Neural cell (in vitro differentiated cells): Measurements from ENCODE around the gene VWA8. TPM values are rescaled to one million over a fixed set of nuclear protein-coding genes. Genes with fewer than 3 reads are reported as not detected.

Source experiments
- H2AFZ ChIP-seq: fragments of 200-600, 300-800 bp; sonication (generic), shearing (Covaris generic); 2 replicates; pipeline ENCODE4 v1.6.0; 2014; ENCODE audit warnings: low read depth, mild to moderate bottlenecking, antibody characterized with exemption, low read length, moderate library complexity
- H3F3A ChIP-seq: fragments of 200-600 bp; shearing (Covaris generic); 2 replicates; pipeline ENCODE4 v1.6.1; 2016; ENCODE audit warnings: mild to moderate bottlenecking, moderate library complexity, mixed read lengths, antibody characterized with exemption, low read length; ENCODE audit not compliant: insufficient read depth, poor library complexity, severe bottlenecking
- H3K27ac ChIP-seq: fragments of 200-600, 300-800 bp; sonication (generic), shearing (Covaris generic); 2 replicates; pipeline ENCODE4 v1.5.1; 2014; ENCODE audit warnings: mild to moderate bottlenecking, low read length, moderate library complexity
- H3K27me3 ChIP-seq: fragments of 300-800, 200-600 bp; sonication (generic), shearing (Covaris generic); 2 replicates; pipeline ENCODE4 v1.6.0; 2014; ENCODE audit warnings: mild to moderate bottlenecking, low read depth, low read length, moderate library complexity; ENCODE audit not compliant: insufficient read depth
- H3K36me3 ChIP-seq: fragments of 300-800, 200-600 bp; sonication (generic), shearing (Covaris generic); 2 replicates; pipeline ENCODE4 v1.5.1; 2014; ENCODE audit warnings: mild to moderate bottlenecking, antibody characterized with exemption, low read length, moderate library complexity; ENCODE audit not compliant: insufficient read depth
- H3K4me2 ChIP-seq: fragments of 300-800, 200-600 bp; sonication (generic), shearing (Covaris generic); 2 replicates; pipeline ENCODE4 v1.6.0; 2014; ENCODE audit warnings: mild to moderate bottlenecking, low read length
- H3K4me3 ChIP-seq: fragments of 300-800, 200-600 bp; sonication (generic), shearing (Covaris generic); 2 replicates; pipeline ENCODE4 v1.5.1; 2014; ENCODE audit warnings: mild to moderate bottlenecking, low read length, moderate library complexity
- H3K79me2 ChIP-seq: fragments of 200-600 bp; shearing (Covaris generic); replicated peaks from 2 replicates; pipeline ENCODE4 v1.6.0; 2014; ENCODE audit warnings: mild to moderate bottlenecking, low read length, moderate library complexity; ENCODE audit not compliant: insufficient read depth
- H3K9ac ChIP-seq: fragments of 300-800, 200-600 bp; sonication (generic), shearing (Covaris generic); 2 replicates; pipeline ENCODE4 v1.6.1; 2016; ENCODE audit warnings: mild to moderate bottlenecking, low read length, mixed read lengths
- H3K9me2 ChIP-seq: fragments of 200-600 bp; shearing (Covaris generic); 2 replicates; pipeline ENCODE4 v1.6.1; 2016; ENCODE audit warnings: mild to moderate bottlenecking, low read length, mixed read lengths; ENCODE audit not compliant: insufficient read depth
- H3K9me3 ChIP-seq: fragments of 200-600, 300-800 bp; sonication (generic), shearing (Covaris generic); 2 replicates; pipeline ENCODE4 v1.6.1; 2016; ENCODE audit warnings: mild to moderate bottlenecking, mixed run types, low read length, moderate library complexity, mixed read lengths
- H4K20me1 ChIP-seq: fragments of 200-600 bp; shearing (Covaris generic); 2 replicates; pipeline ENCODE4 v1.6.1; 2016; ENCODE audit warnings: mild to moderate bottlenecking, mixed run types; ENCODE audit not compliant: insufficient read depth
- EP300 ChIP-seq: fragments of 450-650 bp; conservative IDR thresholded peaks from 2 replicates; pipeline ENCODE4 v1.6.1; 2014; ENCODE audit warnings: antibody characterized with exemption, mild to moderate bottlenecking, moderate library complexity; ENCODE audit not compliant: poor library complexity, severe bottlenecking
- EZH2 ChIP-seq: fragments of 200-600, 300-800 bp; shearing (Covaris generic), sonication (generic); IDR thresholded peaks from 2 replicates; pipeline ENCODE4 v1.6.1; 2014; ENCODE audit warnings: antibody characterized with exemption, low read length, borderline replicate concordance, mild to moderate bottlenecking; ENCODE audit not compliant: insufficient read depth, poor library complexity, severe bottlenecking
- MXI1 ChIP-seq: fragments of 450-650 bp; conservative IDR thresholded peaks from 2 replicates; pipeline ENCODE4 v1.6.1; 2014; ENCODE audit warnings: antibody characterized with exemption, mild to moderate bottlenecking; ENCODE audit not compliant: poor library complexity, severe bottlenecking
- POLR2AphosphoS5 ChIP-seq: IDR thresholded peaks from 2 replicates; pipeline ENCODE4 v1.6.1; 2012
- RAD21 ChIP-seq: fragments of 450-650 bp; conservative IDR thresholded peaks from 2 replicates; pipeline ENCODE4 v1.6.1; 2014; ENCODE audit warnings: antibody characterized with exemption, mild to moderate bottlenecking, moderate library complexity
- SMC3 ChIP-seq: fragments of 450-650 bp; conservative IDR thresholded peaks from 2 replicates; pipeline ENCODE4 v1.6.1; 2014; ENCODE audit warnings: antibody characterized with exemption, mild to moderate bottlenecking, moderate library complexity; ENCODE audit not compliant: poor library complexity
- TAF1 ChIP-seq: IDR thresholded peaks from 2 replicates; pipeline ENCODE4 v1.6.1; 2012; ENCODE audit warnings: low read depth
- polyA plus RNA-seq: library from polyadenylated mRNA; depleted of rRNA; stranded (reverse); fragments of >200 nt; gene quantifications from 2 replicates; pipeline ENCODE4 v1.2.3, GENCODE V29; 2014
- TF ChIP-seq, protein P1 (sequence below): IDR thresholded peaks from 2 replicates; pipeline ENCODE4 v1.6.1; 2012; ENCODE audit warnings: borderline replicate concordance
- TF ChIP-seq, protein P2 (sequence below): fragments of 450-650 bp; IDR thresholded peaks from 2 replicates; pipeline ENCODE4 v1.5.1; 2014; ENCODE audit warnings: antibody characterized with exemption, mild to moderate bottlenecking, moderate library complexity; ENCODE audit not compliant: poor library complexity, severe bottlenecking

VWA8 gene
- polyA plus RNA-seq, 1 donor from 2014 or later: 3.6 TPM

DNA sequence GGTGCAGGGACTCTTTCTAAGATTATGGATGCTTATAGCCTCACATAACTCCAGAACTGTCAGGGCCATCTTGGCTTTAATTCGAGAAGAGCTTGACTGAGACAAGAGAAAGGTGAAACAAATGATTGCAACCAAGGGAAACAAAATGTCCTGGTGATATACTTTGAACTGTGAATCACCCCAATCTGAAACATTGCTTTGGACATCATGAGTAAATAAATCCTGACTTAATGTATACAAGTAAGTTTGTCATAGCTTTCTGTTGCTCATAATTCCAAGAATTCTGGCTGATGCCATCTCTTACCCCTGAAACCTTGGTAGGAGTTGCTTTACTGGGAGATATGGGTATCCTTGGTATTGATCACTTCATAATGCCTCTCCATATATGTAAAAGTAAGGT, 5.8 kb upstream of the VWA8 start:
- no peaks in the 10 kb centered on the region for H3F3A ChIP-seq
- H3K27me3 ChIP-seq: no peaks in the 10 kb centered on the region
- no peak overlapping the region for H2AFZ ChIP-seq
- H3K9me3 ChIP-seq: no peaks in the 10 kb centered on the region
- H3K79me2 ChIP-seq: no peaks in the 10 kb centered on the region
- H3K9me2 ChIP-seq: no peaks in the 10 kb centered on the region
- H3K27ac ChIP-seq: no peak overlapping the region
- H3K36me3 ChIP-seq: no peaks in the 10 kb centered on the region
- H4K20me1 ChIP-seq: no peaks in the 10 kb centered on the region
- no peak overlapping the region for H3K9ac ChIP-seq
- no peak overlapping the region for H3K4me3 ChIP-seq
- H3K4me2 ChIP-seq: no peak overlapping the region
- TF ChIP-seq EP300: no peak
- TF ChIP-seq EZH2: no peak
- TF ChIP-seq POLR2AphosphoS5: no peak
- no peak for TF ChIP-seq MXI1
- TF ChIP-seq, protein P1, sequence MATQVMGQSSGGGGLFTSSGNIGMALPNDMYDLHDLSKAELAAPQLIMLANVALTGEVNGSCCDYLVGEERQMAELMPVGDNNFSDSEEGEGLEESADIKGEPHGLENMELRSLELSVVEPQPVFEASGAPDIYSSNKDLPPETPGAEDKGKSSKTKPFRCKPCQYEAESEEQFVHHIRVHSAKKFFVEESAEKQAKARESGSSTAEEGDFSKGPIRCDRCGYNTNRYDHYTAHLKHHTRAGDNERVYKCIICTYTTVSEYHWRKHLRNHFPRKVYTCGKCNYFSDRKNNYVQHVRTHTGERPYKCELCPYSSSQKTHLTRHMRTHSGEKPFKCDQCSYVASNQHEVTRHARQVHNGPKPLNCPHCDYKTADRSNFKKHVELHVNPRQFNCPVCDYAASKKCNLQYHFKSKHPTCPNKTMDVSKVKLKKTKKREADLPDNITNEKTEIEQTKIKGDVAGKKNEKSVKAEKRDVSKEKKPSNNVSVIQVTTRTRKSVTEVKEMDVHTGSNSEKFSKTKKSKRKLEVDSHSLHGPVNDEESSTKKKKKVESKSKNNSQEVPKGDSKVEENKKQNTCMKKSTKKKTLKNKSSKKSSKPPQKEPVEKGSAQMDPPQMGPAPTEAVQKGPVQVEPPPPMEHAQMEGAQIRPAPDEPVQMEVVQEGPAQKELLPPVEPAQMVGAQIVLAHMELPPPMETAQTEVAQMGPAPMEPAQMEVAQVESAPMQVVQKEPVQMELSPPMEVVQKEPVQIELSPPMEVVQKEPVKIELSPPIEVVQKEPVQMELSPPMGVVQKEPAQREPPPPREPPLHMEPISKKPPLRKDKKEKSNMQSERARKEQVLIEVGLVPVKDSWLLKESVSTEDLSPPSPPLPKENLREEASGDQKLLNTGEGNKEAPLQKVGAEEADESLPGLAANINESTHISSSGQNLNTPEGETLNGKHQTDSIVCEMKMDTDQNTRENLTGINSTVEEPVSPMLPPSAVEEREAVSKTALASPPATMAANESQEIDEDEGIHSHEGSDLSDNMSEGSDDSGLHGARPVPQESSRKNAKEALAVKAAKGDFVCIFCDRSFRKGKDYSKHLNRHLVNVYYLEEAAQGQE: no peak
- no peak for TF ChIP-seq TAF1
- no peak for TF ChIP-seq RAD21
- TF ChIP-seq, protein P2, sequence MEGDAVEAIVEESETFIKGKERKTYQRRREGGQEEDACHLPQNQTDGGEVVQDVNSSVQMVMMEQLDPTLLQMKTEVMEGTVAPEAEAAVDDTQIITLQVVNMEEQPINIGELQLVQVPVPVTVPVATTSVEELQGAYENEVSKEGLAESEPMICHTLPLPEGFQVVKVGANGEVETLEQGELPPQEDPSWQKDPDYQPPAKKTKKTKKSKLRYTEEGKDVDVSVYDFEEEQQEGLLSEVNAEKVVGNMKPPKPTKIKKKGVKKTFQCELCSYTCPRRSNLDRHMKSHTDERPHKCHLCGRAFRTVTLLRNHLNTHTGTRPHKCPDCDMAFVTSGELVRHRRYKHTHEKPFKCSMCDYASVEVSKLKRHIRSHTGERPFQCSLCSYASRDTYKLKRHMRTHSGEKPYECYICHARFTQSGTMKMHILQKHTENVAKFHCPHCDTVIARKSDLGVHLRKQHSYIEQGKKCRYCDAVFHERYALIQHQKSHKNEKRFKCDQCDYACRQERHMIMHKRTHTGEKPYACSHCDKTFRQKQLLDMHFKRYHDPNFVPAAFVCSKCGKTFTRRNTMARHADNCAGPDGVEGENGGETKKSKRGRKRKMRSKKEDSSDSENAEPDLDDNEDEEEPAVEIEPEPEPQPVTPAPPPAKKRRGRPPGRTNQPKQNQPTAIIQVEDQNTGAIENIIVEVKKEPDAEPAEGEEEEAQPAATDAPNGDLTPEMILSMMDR: no peak
- no peak for TF ChIP-seq SMC3

DNA sequence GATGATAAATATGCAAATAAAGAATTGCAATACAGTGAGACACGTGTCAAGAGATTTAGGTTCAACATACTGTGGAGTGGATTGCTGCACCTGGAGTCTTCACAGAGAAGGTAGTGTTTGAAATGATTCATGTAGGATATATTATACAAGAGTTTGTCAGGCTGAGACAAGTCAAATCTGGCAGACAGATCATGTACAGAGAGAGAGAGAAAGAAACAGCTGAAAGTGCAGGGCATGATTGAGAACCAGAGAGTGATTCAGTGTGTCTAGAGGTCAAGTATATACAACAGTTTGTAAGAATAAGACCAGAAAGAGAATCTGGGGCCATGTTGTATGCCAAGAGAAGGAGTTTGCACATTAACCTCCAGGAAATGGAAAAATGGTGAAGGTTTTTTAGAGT, 2.1 kb upstream of the VWA8 start:
- H3K4me2 ChIP-seq: no peak overlapping the region
- H3K9me2 ChIP-seq: no peaks in the 10 kb centered on the region
- no peak overlapping the region for H3K4me3 ChIP-seq

More for the DNA sequence above, 2.1 kb upstream of the VWA8 start:
- H3K27ac ChIP-seq: no peak overlapping the region
- H3F3A ChIP-seq: no peaks in the 10 kb centered on the region
- no peak overlapping the region for H2AFZ ChIP-seq
- H3K36me3 ChIP-seq: no peaks in the 10 kb centered on the region
- H4K20me1 ChIP-seq: no peaks in the 10 kb centered on the region
- H3K79me2 ChIP-seq: peaks cover 6% of the 10 kb centered on the region
- TF ChIP-seq SMC3 (no peak), RAD21 (no peak), MXI1 (no peak), POLR2AphosphoS5 (no peak), TAF1 (no peak), EP300 (no peak), EZH2 (no peak)
- TF ChIP-seq, protein P2: no peak
- TF ChIP-seq, protein P1: no peak
- H3K9ac ChIP-seq: no peak overlapping the region
- no peaks in the 10 kb centered on the region for H3K27me3 ChIP-seq
- no peaks in the 10 kb centered on the region for H3K9me3 ChIP-seq
